ENCODE data around the gene SMG9. TPM values are rescaled to one million over a fixed set of nuclear protein-coding genes. Genes with fewer than 3 reads are reported as not detected.

Gene SMG9
- polyA plus RNA-seq, 1 of the 3 experiments (the other 2 are of a cell fraction), result 24.3 TPM

GRCh38 chr19:43681821-43682220 is 72.9 kb downstream of the SMG9 start (continued):
- no peak for TF ChIP-seq TEAD4 (IDR thresholded peaks at IDR 0.05; ENCODE audit: borderline replicate concordance, insufficient read depth)
- no peak for TF ChIP-seq ELF1 (IDR thresholded peaks at IDR 0.05)
- no peak for TF ChIP-seq RXRA (IDR thresholded peaks at IDR 0.05; ENCODE audit: borderline replicate concordance, low read depth)

DNA sequence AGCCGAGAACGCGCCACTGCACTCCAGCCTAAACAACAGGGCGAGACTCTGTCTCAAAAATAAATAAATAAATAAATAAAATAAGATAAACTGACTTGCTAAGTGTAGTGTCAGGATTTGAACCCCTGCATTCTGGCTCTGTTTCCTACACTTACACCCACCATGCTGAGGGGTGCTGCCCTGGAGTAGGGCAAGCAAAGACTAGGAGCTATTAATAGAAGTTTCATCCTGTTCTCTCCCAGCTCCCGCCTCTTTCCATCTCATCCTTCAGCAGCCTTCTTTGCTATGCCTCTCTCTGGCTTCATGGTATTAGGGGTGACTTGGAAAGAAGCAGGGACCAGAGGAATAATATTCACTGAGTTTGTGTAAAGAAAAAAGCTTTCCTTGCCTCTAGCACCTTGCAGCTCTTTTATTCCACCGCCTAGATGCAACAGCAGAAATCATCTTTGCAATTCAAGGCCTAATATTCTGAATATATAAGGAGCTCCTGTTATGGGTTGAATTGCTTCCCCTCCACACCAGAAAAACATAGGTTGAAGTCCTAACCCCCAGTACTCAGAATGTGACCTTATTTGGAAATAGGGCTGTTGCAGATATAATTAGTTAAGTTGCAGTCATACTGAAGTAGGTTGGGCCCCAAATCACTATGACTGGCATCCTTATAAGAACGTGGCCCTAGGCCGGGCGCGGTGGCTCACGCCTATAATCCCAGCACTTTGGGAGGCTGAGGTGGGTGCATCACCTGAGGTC is 76.1 kb downstream of the SMG9 start:
- Histone ChIP-seq H3K9me2 (no peaks in the 10 kb centered on the region), H3K27ac (ENCODE audit: low read depth in 2 of 2, low read length in 1 of 2) (no peak overlapping the region), H3K9ac (no peak overlapping the region), H4K20me1 (ENCODE audit: insufficient read depth) (no peaks in the 10 kb centered on the region), H3K4me3 (ENCODE audit: low read depth in 2 of 2, low read length in 1 of 2) (no peak overlapping the region), H3K79me2 (ENCODE audit: insufficient read depth) (no peaks in the 10 kb centered on the region), H3K4me2 (no peak overlapping the region), H3K36me3 (replicated peaks in 1 of 2; ENCODE audit: control insufficient read depth in 1 of 2, insufficient read depth in 2 of 2, low read length in 1 of 2) (no peaks in the 10 kb centered on the region), H3F3A (replicated peaks; ENCODE audit: insufficient read depth) (peaks cover 4% of the 10 kb centered on the region), H3K27me3 (ENCODE audit: insufficient read depth) (no peaks in the 10 kb centered on the region), H3K9me3 (no peaks in the 10 kb centered on the region), H3K4me1 (ENCODE audit: control insufficient read depth in 1 of 2, insufficient read depth in 2 of 2, low read depth in 1 of 2, low read length in 1 of 2) (0 out of 4 replicates have a peak, but pooled peaks cover 0 to 5% of the 10 kb centered on the region in 2 experiments), H2AFZ (ENCODE audit: low read depth) (no peak overlapping the region)
- ChIA-PET POLR2A (no interaction called here), CTCF (interaction anchor here (1.0 kb wide), 1 partner anchor 67 kb away, joined by 5 read pairs; no protein-coding TSS in a partner anchor)
- no peak for DNase-seq
- TF ChIP-seq, protein P1, sequence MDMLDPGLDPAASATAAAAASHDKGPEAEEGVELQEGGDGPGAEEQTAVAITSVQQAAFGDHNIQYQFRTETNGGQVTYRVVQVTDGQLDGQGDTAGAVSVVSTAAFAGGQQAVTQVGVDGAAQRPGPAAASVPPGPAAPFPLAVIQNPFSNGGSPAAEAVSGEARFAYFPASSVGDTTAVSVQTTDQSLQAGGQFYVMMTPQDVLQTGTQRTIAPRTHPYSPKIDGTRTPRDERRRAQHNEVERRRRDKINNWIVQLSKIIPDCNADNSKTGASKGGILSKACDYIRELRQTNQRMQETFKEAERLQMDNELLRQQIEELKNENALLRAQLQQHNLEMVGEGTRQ (IDR thresholded peaks at IDR 0.05; ENCODE audit: borderline replicate concordance, low read depth, low read length), result no peak
- TF ChIP-seq TEAD4 (IDR thresholded peaks at IDR 0.05; ENCODE audit: borderline replicate concordance, insufficient read depth) (no peak), GABPA (IDR thresholded peaks at IDR 0.05; ENCODE audit: low read depth) (no peak), SMC3 (IDR thresholded peaks at IDR 0.05; ENCODE audit: low read depth, low read length) (no peak), POLR2AphosphoS5 (IDR thresholded peaks at IDR 0.05; ENCODE audit: low read depth, low read length) (no peak), RCOR1 (IDR thresholded peaks at IDR 0.05; ENCODE audit: low read length) (no peak), USF1 (IDR thresholded peaks at IDR 0.05; ENCODE audit: borderline replicate concordance, low read depth) (no peak), RAD21 (IDR thresholded peaks at IDR 0.05; ENCODE audit: low read length) (no peak), CHD2 (IDR thresholded peaks at IDR 0.05; ENCODE audit: low read length, partially characterized antibody) (no peak), NFIC (IDR thresholded peaks at IDR 0.05; ENCODE audit: borderline replicate concordance) (no peak), RFX5 (IDR thresholded peaks at IDR 0.05; ENCODE audit: low read length) (no peak), FOXM1 (IDR thresholded peaks at IDR 0.05; ENCODE audit: low read depth) (no peak), NRF1 (IDR thresholded peaks at IDR 0.05; ENCODE audit: low read depth, low read length) (no peak), EP300 (IDR thresholded peaks at IDR 0.05; ENCODE audit: borderline replicate concordance in 1 of 2, low read depth in 1 of 2, low read length in 1 of 2) (no peak), RXRA (IDR thresholded peaks at IDR 0.05; ENCODE audit: borderline replicate concordance, low read depth) (no peak)
- TF ChIP-seq, protein P2, sequence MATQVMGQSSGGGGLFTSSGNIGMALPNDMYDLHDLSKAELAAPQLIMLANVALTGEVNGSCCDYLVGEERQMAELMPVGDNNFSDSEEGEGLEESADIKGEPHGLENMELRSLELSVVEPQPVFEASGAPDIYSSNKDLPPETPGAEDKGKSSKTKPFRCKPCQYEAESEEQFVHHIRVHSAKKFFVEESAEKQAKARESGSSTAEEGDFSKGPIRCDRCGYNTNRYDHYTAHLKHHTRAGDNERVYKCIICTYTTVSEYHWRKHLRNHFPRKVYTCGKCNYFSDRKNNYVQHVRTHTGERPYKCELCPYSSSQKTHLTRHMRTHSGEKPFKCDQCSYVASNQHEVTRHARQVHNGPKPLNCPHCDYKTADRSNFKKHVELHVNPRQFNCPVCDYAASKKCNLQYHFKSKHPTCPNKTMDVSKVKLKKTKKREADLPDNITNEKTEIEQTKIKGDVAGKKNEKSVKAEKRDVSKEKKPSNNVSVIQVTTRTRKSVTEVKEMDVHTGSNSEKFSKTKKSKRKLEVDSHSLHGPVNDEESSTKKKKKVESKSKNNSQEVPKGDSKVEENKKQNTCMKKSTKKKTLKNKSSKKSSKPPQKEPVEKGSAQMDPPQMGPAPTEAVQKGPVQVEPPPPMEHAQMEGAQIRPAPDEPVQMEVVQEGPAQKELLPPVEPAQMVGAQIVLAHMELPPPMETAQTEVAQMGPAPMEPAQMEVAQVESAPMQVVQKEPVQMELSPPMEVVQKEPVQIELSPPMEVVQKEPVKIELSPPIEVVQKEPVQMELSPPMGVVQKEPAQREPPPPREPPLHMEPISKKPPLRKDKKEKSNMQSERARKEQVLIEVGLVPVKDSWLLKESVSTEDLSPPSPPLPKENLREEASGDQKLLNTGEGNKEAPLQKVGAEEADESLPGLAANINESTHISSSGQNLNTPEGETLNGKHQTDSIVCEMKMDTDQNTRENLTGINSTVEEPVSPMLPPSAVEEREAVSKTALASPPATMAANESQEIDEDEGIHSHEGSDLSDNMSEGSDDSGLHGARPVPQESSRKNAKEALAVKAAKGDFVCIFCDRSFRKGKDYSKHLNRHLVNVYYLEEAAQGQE (IDR thresholded peaks at IDR 0.05; ENCODE audit: low read depth, low read length), result no peak
- TF ChIP-seq, protein P3, sequence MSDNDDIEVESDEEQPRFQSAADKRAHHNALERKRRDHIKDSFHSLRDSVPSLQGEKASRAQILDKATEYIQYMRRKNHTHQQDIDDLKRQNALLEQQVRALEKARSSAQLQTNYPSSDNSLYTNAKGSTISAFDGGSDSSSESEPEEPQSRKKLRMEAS (IDR thresholded peaks at IDR 0.05; ENCODE audit: low read depth), result no peak
- TF ChIP-seq, protein P4, sequence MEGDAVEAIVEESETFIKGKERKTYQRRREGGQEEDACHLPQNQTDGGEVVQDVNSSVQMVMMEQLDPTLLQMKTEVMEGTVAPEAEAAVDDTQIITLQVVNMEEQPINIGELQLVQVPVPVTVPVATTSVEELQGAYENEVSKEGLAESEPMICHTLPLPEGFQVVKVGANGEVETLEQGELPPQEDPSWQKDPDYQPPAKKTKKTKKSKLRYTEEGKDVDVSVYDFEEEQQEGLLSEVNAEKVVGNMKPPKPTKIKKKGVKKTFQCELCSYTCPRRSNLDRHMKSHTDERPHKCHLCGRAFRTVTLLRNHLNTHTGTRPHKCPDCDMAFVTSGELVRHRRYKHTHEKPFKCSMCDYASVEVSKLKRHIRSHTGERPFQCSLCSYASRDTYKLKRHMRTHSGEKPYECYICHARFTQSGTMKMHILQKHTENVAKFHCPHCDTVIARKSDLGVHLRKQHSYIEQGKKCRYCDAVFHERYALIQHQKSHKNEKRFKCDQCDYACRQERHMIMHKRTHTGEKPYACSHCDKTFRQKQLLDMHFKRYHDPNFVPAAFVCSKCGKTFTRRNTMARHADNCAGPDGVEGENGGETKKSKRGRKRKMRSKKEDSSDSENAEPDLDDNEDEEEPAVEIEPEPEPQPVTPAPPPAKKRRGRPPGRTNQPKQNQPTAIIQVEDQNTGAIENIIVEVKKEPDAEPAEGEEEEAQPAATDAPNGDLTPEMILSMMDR (IDR thresholded peaks at IDR 0.05), result no peak
- 94% methylated on average over 11 of the region's 11 CpGs for WGBS (ENCODE audit: low lambda C conversion rate)

All from SK-N-SH (cell line).